Mucosa of rectum (tissue), 2 donors: ENCODE results near the gene FEV.

Source experiments
- H3K27ac ChIP-seq, 2 donors: one replicate each; pipeline ENCODE4 v1.7.0; 2013; ENCODE audit warnings: inconsistent platforms in 2 of 2, low read depth in 2 of 2, low read length in 2 of 2
- H3K27me3 ChIP-seq, 2 donors: one replicate each; pipeline ENCODE4 v1.7.0; 2013; ENCODE audit warnings: low read length in 2 of 2; ENCODE audit not compliant: control insufficient read depth in 2 of 2, insufficient read depth in 2 of 2
- H3K36me3 ChIP-seq, 2 donors: one replicate each; pipeline ENCODE4 v1.7.0; 2013; ENCODE audit warnings: low read length in 2 of 2; ENCODE audit not compliant: control insufficient read depth in 2 of 2, insufficient read depth in 2 of 2
- H3K4me1 ChIP-seq, 2 donors: one replicate each; pipeline ENCODE4 v1.7.0; 2013; ENCODE audit warnings: low read length in 2 of 2, mild to moderate bottlenecking in 1 of 2; ENCODE audit not compliant: control insufficient read depth in 2 of 2, insufficient read depth in 2 of 2
- H3K4me3 ChIP-seq, 2 donors: one replicate each; pipeline ENCODE4 v1.7.0; 2013; ENCODE audit warnings: low read length in 2 of 2
- H3K9ac ChIP-seq, 2 donors: one replicate each; pipeline ENCODE4 v1.7.0; 2013; ENCODE audit warnings: low read length in 2 of 2, low read depth in 1 of 2, mild to moderate bottlenecking in 1 of 2
- H3K9me3 ChIP-seq, 2 donors: one replicate each; pipeline ENCODE4 v1.7.0; 2013; ENCODE audit warnings: low read length in 2 of 2; ENCODE audit not compliant: control insufficient read depth in 2 of 2
- donor health status: healthy.
- donor health status: Normal muscosa, but diverticular disease.

FEV gene

GRCh38 chr2:218985325-218986091 lies 524 bp upstream of the FEV start:
- Histone ChIP-seq H3K9me3 (no peaks in the 10 kb centered on the region), H3K27me3 (peaks cover 78 to 82% of the 10 kb centered on the region in 2 donors), H3K9ac (no peak overlapping the region), H3K4me1 (peaks cover 19 to 21% of the 10 kb centered on the region in 2 donors), H3K36me3 (no peaks in the 10 kb centered on the region), H3K4me3 (no peak overlapping the region), H3K27ac (no peak overlapping the region)

GRCh38 chr2:218984239-218985020 lies 554 bp downstream of the FEV start:
- no peak overlapping the region for H3K27ac ChIP-seq
- H3K4me1 ChIP-seq: peaks cover 25% of the 10 kb centered on the region in 2 donors
- no peaks in the 10 kb centered on the region for H3K9me3 ChIP-seq
- H3K4me3 ChIP-seq: peak overlapping the region in 1 of 2 donors; percentile 14
- peaks cover 70 to 74% of the 10 kb centered on the region in 2 donors for H3K27me3 ChIP-seq
- no peak overlapping the region for H3K9ac ChIP-seq
- H3K36me3 ChIP-seq: no peaks in the 10 kb centered on the region

GRCh38 chr2:218983934-218984238 lies 1.1 kb downstream of the FEV start:
- Histone ChIP-seq H3K36me3 (no peaks in the 10 kb centered on the region), H3K9ac (no peak overlapping the region), H3K9me3 (no peaks in the 10 kb centered on the region), H3K27ac (no peak overlapping the region), H3K27me3 (peaks cover 64 to 68% of the 10 kb centered on the region in 2 donors), H3K4me3 (no peak overlapping the region), H3K4me1 (peaks cover 25% of the 10 kb centered on the region in 2 donors)

GRCh38 chr2:218983263-218983933 lies 1.6 kb downstream of the FEV start:
- no peaks in the 10 kb centered on the region for H3K9me3 ChIP-seq
- H3K4me3 ChIP-seq: no peak overlapping the region
- H3K27ac ChIP-seq: no peak overlapping the region
- no peaks in the 10 kb centered on the region for H3K36me3 ChIP-seq
- no peak overlapping the region for H3K9ac ChIP-seq
- peaks cover 59 to 64% of the 10 kb centered on the region in 2 donors for H3K27me3 ChIP-seq
- H3K4me1 ChIP-seq: peaks cover 25% of the 10 kb centered on the region in 2 donors

- no peak overlapping the region for H3K9ac ChIP-seq
- no peak overlapping the region for H3K27ac ChIP-seq
- no peaks in the 10 kb centered on the region for H3K9me3 ChIP-seq
- no peaks in the 10 kb centered on the region for H3K36me3 ChIP-seq
- peaks cover 54 to 61% of the 10 kb centered on the region in 2 donors for H3K27me3 ChIP-seq
- H3K4me1 ChIP-seq: peaks cover 25% of the 10 kb centered on the region in 2 donors
- H3K4me3 ChIP-seq: no peak overlapping the region
These were observed 2.3 kb downstream of the FEV start for GRCh38 chr2:218982586-218983262.

- Histone ChIP-seq H3K4me1 (peaks cover 25% of the 10 kb centered on the region in 2 donors), H3K27ac (no peak overlapping the region), H3K9ac (no peak overlapping the region), H3K9me3 (no peaks in the 10 kb centered on the region), H3K36me3 (no peaks in the 10 kb centered on the region), H3K4me3 (peak overlapping the region in 1 of 2 donors; percentile 52), H3K27me3 (peaks cover 47 to 60% of the 10 kb centered on the region in 2 donors)
These were observed 3.0 kb downstream of the FEV start for GRCh38 chr2:218981881-218982585.

GRCh38 chr2:218981390-218981880 lies 3.5 kb downstream of the FEV start:
- Histone ChIP-seq H3K9me3 (no peaks in the 10 kb centered on the region), H3K27ac (no peak overlapping the region), H3K9ac (no peak overlapping the region), H3K4me3 (peak overlapping the region in 1 of 2 donors; percentile 48), H3K27me3 (peaks cover 42 to 54% of the 10 kb centered on the region in 2 donors), H3K36me3 (no peaks in the 10 kb centered on the region), H3K4me1 (peaks cover 25% of the 10 kb centered on the region in 2 donors)

- Histone ChIP-seq H3K4me3 (peak overlapping the region in 1 of 2 donors; percentile 48), H3K27me3 (peaks cover 38 to 48% of the 10 kb centered on the region in 2 donors), H3K36me3 (no peaks in the 10 kb centered on the region), H3K27ac (no peak overlapping the region), H3K4me1 (peaks cover 25 to 30% of the 10 kb centered on the region in 2 donors), H3K9ac (no peak overlapping the region), H3K9me3 (no peaks in the 10 kb centered on the region)
These were observed 4.1 kb downstream of the FEV start for GRCh38 chr2:218980735-218981389.
